ENCODE measurements around the gene LRRC8D. TPM values are rescaled to one million over a fixed set of nuclear protein-coding genes. Genes with fewer than 3 reads are reported as not detected.
"Not testable (repeated sequence)": the region's sequence is repeated elsewhere in the genome, so short reads cannot be mapped to it uniquely, and the experiment has no call there.

LRRC8D gene
- polyA plus RNA-seq, 12 donors: 6.5 to 12.3 (median 8.4) TPM; not detected in 1

DNA sequence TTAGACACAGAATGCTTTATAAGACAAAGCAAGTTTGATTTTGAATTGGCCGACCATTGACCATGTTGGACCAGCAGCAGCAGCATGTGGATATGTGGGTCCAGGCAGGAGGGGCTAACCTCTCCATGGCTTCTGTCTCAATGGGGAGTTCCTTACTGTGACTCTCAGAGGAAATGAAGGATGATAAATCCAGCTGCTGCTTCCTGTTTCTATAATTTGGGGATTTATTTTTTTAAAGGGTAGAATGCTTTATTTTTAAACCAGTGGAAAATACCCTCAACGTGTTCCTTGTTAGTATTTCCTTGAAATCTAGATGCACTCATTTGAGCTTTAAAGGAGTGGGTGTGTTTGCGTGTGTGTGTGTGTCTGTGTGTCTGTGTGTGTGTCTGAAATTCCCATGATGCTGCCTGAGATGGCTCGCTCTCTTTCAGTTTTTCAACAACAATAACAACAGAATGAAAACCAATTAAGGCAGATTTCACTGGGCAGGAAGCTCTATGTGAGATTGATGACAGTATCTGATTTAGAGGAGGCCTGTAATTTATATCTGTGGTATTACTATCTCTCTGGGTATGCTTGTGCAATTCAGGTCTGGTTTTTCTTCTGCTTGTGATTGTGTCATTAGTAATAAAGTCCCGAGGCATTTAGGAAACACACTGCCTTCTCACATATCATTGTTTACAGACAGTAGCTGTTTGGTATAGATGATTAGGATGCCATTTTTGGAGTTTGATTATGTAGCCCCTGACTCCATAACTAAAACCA, 88.0 kb downstream of the LRRC8D start:
- peak; percentile 25 for DNase-seq

- DNase-seq: no peak
These were observed 89.4 kb downstream of the LRRC8D start for GRCh38 chr1:89910268-89910667.

DNA sequence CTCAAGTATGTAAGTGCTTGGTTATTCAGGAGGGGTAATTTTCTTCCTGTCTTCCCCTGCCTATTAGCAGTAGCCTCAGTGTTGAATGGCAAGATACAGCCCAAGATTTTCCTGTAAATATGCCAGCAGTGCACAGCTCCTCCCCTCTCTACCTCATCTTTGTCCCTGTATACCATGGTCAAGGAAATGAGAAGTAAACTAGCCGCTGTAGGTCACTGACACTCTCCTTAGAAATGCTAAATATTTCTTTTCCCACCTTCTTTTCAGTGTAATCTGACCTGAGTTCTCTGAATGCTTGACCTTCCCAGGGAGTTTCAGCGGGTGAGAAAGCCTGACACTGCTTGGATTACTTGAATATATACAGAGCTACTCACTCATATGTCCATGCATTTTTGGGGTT, 89.9 kb downstream of the LRRC8D start:
- DNase-seq: no peak

DNA sequence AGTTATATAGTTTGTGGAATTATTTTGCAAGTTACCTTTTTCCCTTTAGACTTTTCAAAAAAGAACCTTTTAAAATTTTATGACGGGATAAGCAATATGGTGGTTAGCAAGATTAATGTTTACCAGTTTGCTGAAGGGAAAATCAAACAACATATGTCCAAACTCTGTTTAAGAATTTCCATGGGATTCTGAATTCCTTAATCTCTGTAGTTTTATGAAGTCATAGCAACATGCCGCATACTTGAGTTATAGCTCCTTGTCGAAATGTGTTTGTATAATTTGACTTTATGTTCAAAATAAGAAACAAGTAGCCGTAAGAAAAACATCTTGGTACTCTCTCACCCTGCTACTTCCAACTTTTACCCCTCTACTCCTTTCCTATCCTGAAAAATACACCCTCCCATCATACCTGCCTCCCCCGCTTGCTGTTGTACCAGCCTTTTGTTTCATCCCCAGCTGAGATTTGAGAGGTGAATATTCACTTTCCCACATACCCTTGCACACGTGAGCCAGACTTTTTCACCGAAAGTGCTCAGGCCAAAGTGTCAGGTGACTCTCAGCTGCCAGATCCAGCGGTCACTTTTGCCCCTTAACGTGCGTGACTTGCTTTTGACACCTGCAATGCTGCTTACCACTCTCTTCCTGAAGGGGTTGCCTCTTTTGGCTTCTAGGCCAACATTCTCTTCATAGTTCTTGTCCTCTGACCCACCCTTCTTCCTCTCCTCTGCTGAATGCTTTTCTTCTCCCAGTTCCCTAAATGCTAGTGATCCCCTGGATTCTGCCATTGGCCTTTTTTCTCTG, 90.6 kb downstream of the LRRC8D start:
- no peak for DNase-seq

DNA sequence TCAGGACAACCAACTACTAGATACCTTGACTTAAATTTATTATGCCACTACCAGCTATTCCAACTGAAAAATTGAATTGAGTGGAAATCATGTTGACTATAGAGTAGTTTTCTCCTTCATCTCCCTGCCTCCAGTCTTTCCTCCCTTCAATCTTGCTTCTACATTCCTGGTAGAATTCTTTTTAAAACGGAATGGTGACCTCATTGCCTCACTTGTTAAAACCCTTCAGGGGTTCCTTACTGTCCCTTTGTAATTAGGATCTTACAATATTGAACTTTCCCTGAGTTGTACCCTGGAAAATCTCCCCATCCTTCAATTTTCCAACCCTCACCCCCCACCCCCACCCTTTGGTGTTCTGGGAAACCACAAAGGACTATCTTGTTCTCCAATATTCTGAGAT, 91.2 kb downstream of the LRRC8D start:
- no peak for DNase-seq

GRCh38 chr1:89913353-89914095, 92.7 kb downstream of the LRRC8D start:
- DNase-seq: no peak

DNA sequence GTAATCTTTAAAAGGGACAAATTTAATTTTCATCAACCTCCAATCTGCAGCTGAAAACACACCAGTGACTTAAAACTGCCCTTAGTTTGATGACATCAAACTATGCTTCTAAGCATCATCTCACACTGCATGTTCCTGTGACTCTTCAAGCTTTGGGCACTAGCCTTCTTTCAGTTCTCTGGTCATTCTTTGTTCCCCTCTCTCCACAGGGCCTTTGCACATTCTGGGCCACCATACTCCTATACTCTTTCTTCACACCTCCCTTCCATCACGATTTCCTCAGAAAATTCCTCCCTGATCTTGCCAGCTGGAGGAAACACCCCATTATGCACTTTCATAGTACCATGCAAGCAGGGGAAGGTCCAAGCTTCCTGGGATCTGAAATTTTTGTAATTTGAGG, 96.5 kb downstream of the LRRC8D start:
- DNase-seq: no peak

GRCh38 chr1:89918127-89918793, 97.4 kb downstream of the LRRC8D start:
- DNase-seq: no peak

- DNase-seq: no peak
These were observed 97.9 kb downstream of the LRRC8D start for GRCh38 chr1:89918794-89919155.

GRCh38 chr1:89919174-89919573, 98.3 kb downstream of the LRRC8D start:
- DNase-seq: no peak

DNA sequence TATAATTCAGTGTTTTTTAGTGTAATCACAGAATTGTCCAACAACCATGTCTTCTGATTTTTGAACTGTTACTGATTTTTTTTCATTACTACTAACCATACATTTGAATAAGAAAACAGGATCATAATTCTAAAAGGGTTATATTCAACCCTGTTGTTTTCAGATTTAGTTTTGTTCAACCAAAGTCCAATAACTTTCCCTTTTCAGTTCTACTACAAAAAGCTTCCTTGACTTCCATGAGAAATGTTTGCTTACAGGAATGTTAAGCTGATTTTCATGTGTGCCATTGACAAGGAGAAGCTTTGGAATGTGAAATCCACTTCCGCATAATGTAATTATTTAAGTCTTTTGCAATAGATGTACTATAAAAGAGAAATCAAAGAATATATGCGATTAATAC, 102.1 kb downstream of the LRRC8D start:
- DNase-seq: no peak

- no peak for DNase-seq
These were observed 102.7 kb downstream of the LRRC8D start for GRCh38 chr1:89923517-89923916.

DNA sequence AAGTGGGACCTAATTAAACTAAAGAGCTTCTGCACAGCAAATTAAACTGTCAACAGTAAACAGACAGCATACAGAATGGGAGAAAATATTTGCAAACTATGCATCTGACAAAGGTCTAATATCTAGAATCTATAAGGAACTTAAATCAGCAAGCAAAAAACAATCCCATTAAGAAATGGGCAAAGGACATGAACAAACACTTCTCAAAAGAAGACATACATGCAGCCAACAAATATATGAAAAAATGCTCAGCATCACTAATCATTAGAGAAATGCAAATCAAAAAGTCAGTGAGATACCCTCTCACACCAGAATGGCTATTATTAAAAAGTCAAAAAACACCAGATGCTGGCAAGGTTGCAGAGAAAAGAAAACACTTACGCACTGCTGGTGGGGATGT, 103.2 kb downstream of the LRRC8D start:
- not testable (repeated sequence) for DNase-seq

DNA sequence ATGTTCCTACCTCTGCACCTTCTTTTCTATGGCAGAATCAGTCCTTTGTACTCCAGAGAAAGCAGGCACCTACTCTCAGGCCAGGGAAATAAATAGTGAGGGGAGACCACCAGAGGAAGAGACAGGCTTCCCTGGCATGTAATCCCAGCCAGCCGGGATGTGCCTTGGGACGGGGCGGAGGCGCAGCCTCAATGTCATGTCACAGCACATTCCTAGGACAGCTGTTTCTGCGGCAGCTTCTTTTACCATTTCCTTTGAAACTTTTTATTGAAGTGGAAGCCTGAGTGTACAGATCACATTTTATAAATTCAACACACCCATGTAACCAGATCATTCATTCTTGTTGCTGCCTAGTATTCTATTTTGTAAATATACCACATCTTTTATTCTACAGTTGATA, 106.2 kb downstream of the LRRC8D start:
- no peak for DNase-seq

DNA sequence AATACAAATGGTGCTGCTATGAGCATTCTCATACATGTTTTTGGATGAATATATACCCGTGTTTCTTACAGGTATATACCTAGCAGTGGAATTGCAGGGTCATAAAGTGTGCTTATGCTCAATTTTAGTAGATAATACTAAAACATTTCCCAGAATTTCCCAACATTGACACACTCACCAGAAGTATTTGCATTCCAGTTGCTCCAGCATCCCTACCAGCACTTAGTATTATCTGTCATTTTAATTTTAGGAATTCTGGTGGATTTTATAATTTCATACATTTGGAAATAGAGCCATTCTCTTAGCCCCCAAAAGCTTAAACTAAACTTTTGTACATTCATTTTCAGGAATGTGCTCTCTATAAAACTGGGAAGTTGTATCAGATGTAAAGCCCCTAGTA, 106.6 kb downstream of the LRRC8D start:
- no peak for DNase-seq

DNA sequence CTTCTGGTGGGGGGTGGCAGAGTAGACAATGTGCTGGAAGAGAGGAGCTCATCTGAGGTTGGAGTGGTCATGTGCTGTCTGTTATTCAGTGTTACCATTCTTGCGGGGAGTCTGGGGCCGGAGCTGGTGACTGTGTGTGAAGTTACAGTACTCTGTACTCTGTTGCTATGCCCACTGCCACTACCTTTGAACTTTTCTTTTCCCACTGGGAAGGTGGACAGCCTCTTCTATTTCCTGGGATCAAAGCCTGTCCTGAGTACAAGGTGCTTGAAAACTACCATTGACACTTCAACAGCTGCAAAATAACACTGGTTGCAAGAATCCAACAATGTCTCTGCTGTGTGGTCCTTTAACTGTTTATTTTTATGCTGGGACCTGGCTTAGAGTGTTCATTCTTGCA, 107.7 kb downstream of the LRRC8D start:
- DNase-seq: no peak

DNA sequence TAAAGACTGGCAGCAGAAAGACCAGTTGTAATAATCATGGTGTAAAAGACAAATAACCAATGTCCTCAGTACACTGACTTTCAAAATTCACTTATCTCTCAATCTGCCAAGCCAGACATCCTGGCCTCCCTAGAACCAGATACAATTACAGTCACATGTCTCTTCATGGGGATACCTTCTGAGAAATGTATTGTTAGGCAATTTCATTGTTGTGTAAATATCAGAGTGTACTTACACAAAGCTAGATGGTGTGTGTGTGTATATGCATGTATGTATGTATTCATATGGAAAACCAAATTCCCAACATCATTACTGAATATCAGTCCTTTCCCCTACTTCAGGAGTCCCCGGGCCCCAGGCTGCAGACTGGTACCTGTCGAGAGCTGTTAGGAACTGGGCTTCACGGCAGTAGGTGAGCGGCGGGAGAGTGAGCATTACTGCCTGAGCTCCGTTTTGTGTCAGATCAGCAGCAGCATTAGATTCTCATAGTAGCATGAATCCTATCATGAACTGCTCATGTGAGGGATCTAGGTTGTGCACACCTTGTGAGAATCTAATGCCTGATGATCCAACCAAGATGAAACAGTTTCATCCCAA, 108.7 kb downstream of the LRRC8D start:
- no peak for DNase-seq

GRCh38 chr1:89930579-89930978, 109.7 kb downstream of the LRRC8D start:
- DNase-seq: no peak

DNA sequence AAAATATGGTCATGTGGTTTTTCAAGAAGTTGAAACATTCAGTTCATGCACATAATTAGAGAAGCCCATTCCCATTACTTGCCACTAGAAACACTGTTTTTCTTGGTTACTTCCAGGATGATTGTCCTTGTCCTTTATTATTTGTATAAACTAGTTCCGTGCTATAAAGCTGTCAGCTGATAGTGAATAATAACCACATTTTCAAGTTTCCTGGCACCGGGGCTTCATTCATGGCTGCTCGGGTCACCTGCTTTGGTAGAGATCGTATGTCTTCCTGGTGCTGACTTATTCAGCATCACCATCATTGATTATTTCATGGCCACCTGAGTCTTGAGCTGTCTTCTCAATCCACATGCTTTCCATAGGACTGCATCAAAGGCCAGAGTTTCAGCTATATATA, 111.1 kb downstream of the LRRC8D start:
- no peak for DNase-seq

- no peak for DNase-seq
These were observed 111.9 kb downstream of the LRRC8D start for GRCh38 chr1:89932598-89933364.

DNA sequence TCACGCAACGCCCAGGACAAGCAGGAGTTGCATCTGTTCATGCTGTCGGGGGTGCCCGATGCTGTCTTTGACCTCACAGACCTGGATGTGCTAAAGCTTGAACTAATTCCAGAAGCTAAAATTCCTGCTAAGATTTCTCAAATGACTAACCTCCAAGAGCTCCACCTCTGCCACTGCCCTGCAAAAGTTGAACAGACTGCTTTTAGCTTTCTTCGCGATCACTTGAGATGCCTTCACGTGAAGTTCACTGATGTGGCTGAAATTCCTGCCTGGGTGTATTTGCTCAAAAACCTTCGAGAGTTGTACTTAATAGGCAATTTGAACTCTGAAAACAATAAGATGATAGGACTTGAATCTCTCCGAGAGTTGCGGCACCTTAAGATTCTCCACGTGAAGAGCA, 113.6 kb downstream of the LRRC8D start:
- DNase-seq: no peak

Data from muscle of arm (tissue), 12 donors.